Naive thymus-derived CD4-positive, alpha-beta T cell (primary cell): ENCODE results near the gene DROSHA. TPM values are rescaled to one million over a fixed set of nuclear protein-coding genes. Genes with fewer than 3 reads are reported as not detected.

Experiments
- ATAC-seq: fragments of 150-1000 bp; cut with Tn5 transposase; 2 replicates; pipeline ENCODE4 v1.10.0; 2021; ENCODE audit warnings: mild to moderate bottlenecking, moderate library complexity
- CTCF ChIA-PET: fragments of 350-600 bp; sonication (Branson Sonifier 250); formaldehyde crosslinking; loops from one replicate; lab custom pipeline; 2021; ENCODE audit warnings: antibody characterized with exemption; lab: Charles Lee
- POLR2A ChIA-PET: fragments of 350-600 bp; sonication (Branson Sonifier 250); formaldehyde crosslinking; loops from one replicate; lab custom pipeline; 2021; ENCODE audit warnings: antibody characterized with exemption, inconsistent platforms; lab: Charles Lee
- DNase-seq, 9 donors: peaks; one replicate each; pipeline versions ENCODE4 v3.0.0 to v3.0.0-alpha.2; 2020 to 2022; ENCODE audit warnings: mixed read lengths in 1 of 9
- H3K27ac ChIP-seq: one replicate; pipeline ENCODE4 v1.7.0; 2013; ENCODE audit warnings: mild to moderate bottlenecking, low read depth, low read length, moderate library complexity
- H3K27me3 ChIP-seq, 2 donors: one replicate each; pipeline ENCODE4 v1.7.0; 2013; ENCODE audit warnings: low read length in 2 of 2, mild to moderate bottlenecking in 2 of 2, moderate library complexity in 2 of 2; ENCODE audit not compliant: control insufficient read depth in 2 of 2, insufficient read depth in 2 of 2
- H3K36me3 ChIP-seq, 3 experiments: 1 replicate in 2 of 3; 2 replicates in 1 of 3; pipeline ENCODE4 v1.7.0; 2013; ENCODE audit warnings: low read length in 3 of 3, mild to moderate bottlenecking in 3 of 3, moderate library complexity in 1 of 3; ENCODE audit not compliant: insufficient read depth in 3 of 3, control insufficient read depth in 2 of 3
- H3K4me1 ChIP-seq, 2 donors: one replicate each; pipeline ENCODE4 v1.7.0; 2013; ENCODE audit warnings: low read length in 2 of 2, mild to moderate bottlenecking in 2 of 2, moderate library complexity in 1 of 2; ENCODE audit not compliant: control insufficient read depth in 2 of 2, insufficient read depth in 2 of 2
- H3K4me3 ChIP-seq: 2 replicates; pipeline ENCODE4 v1.7.0; 2013; ENCODE audit warnings: mild to moderate bottlenecking, low read length
- H3K9me3 ChIP-seq, 3 experiments: 1 replicate in 2 of 3; 2 replicates in 1 of 3; pipeline ENCODE4 v1.7.0; 2013; ENCODE audit warnings: low read length in 3 of 3; ENCODE audit not compliant: control insufficient read depth in 2 of 3
- H3K27ac Mint-ChIP-seq, 9 donors: one replicate each; pipeline ENCODE4 v1.8.0; 2020 to 2022; ENCODE audit warnings: mixed read lengths in 9 of 9, mild to moderate bottlenecking in 8 of 9, moderate library complexity in 5 of 9, inconsistent platforms in 2 of 9
- H3K27me3 Mint-ChIP-seq, 5 donors: one replicate each; pipeline ENCODE4 v1.8.0; 2021 to 2022; ENCODE audit warnings: mixed read lengths in 5 of 5, mild to moderate bottlenecking in 1 of 5
- H3K36me3 Mint-ChIP-seq, 5 donors: one replicate each; pipeline ENCODE4 v1.8.0; 2020 to 2022; ENCODE audit warnings: mixed read lengths in 5 of 5, mild to moderate bottlenecking in 3 of 5, inconsistent platforms in 1 of 5
- H3K4me1 Mint-ChIP-seq, 7 donors: one replicate each; pipeline ENCODE4 v1.8.0; 2020 to 2022; ENCODE audit warnings: mixed read lengths in 7 of 7, mild to moderate bottlenecking in 3 of 7, inconsistent platforms in 1 of 7
- H3K4me3 Mint-ChIP-seq, 10 donors: one replicate each; pipeline ENCODE4 v1.8.0; 2020 to 2022; ENCODE audit warnings: mild to moderate bottlenecking in 10 of 10, mixed read lengths in 10 of 10, moderate library complexity in 6 of 10, inconsistent platforms in 2 of 10
- H3K9me3 Mint-ChIP-seq, 11 donors: one replicate each; pipeline ENCODE4 v1.8.0; 2020 to 2022; ENCODE audit warnings: mixed read lengths in 11 of 11, mild to moderate bottlenecking in 4 of 11, inconsistent platforms in 1 of 11, moderate library complexity in 1 of 11
- intact Hi-C, 2 donors: fragments of 100-400 bp; cut with micrococcal nuclease; formaldehyde crosslinking; loops; one replicate each; pipeline ENCODE4 v1.15.1; 2023
- polyA plus RNA-seq, 2 donors: library from polyadenylated mRNA; unstranded; fragments of 300-500 nt; fragmentation: Illumina TruSeq; gene quantifications; one replicate each; pipeline ENCODE4 v1.2.3, GENCODE V29; 2021
- total RNA-seq, 6 experiments: library from RNA in 5 of 6; stranded (reverse) in 5 of 6; gene quantifications; 1 replicate in 5 of 6; 2 replicates in 1 of 6; pipeline ENCODE4 v1.2.3 and lab custom pipeline; 2021 to 2026

The DROSHA gene
- total and polyA plus RNA-seq, 7 experiments from 2014 or later = 11.2 to 92.0 (median 61.8) TPM

DNA sequence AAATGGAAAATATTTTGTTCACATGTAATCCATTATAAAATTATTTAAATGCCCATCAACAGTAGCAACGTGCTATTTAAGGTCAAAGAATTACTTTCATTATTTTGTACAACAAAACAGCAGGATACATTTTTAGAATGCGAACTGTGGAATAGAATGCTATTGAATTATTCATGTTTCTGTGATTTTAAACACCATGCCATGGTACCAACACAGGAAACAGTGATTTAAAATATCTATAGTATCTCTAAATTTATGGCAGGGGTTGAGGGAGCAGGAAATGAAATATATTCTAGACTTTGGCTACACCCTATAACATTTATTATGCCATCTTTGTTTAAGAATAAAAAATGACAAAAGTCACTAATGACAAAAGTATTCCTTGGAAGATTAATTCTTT lies 62.4 kb downstream of the DROSHA start:
- Histone ChIP-seq H3K27me3 (no peaks in the 10 kb centered on the region), H3K9me3 (peaks cover 0 to 4% (median 0%) of the 10 kb centered on the region in 3 experiments), H3K4me1 (no peaks in the 10 kb centered on the region), H3K27ac (no peak overlapping the region), H3K36me3 (peaks cover 1 to 42% (median 6%) of the 10 kb centered on the region in 3 experiments), H3K4me3 (no peak overlapping the region)
- ATAC-seq = no peak
- DNase-seq = no peak
- Mint-ChIP-seq H3K4me1 (no peaks in the 10 kb centered on the region), H3K27me3 (no peaks in the 10 kb centered on the region), H3K4me3 (no peak overlapping the region), H3K27ac (no peak overlapping the region), H3K36me3 (peaks cover 27 to 83% (median 72%) of the 10 kb centered on the region in 5 donors), H3K9me3 (peaks cover 0 to 14% (median 5%) of the 10 kb centered on the region in 11 donors)
- ChIA-PET CTCF (no interaction called here), POLR2A (no interaction called here)
- intact Hi-C loops = no loop called here

DNA sequence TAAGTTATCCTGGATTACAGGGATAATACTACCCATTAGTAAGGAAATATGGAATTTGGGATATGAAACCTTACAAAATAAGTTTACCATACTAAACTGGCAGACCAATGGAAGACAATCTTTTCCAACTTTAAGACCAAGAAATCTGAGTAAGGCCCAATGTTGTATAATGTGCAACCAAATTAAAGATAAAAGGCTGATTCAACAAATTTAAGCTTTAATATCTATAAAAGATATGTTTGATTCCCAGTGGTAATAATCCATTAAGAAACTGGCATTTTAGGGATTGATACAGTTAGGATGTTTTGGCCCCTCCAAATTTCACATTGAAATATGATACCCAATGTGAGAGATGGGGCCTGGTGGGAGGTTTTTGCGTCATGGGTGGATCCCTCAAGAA lies 66.6 kb downstream of the DROSHA start:
- Histone ChIP-seq H3K9me3 (peaks cover 0 to 16% (median 8%) of the 10 kb centered on the region in 3 experiments), H3K36me3 (peaks cover 18 to 76% (median 18%) of the 10 kb centered on the region in 3 experiments), H3K4me3 (no peak overlapping the region), H3K27me3 (no peaks in the 10 kb centered on the region), H3K27ac (no peak overlapping the region), H3K4me1 (no peaks in the 10 kb centered on the region)
- ATAC-seq (no peak), DNase-seq (no peak)
- Mint-ChIP-seq H3K27ac (no peak overlapping the region), H3K27me3 (no peaks in the 10 kb centered on the region), H3K9me3 (peaks cover 7 to 49% (median 22%) of the 10 kb centered on the region in 11 donors), H3K36me3 (peaks cover 33 to 94% (median 87%) of the 10 kb centered on the region in 5 donors), H3K4me3 (no peak overlapping the region), H3K4me1 (no peaks in the 10 kb centered on the region)
- POLR2A ChIA-PET = no interaction called here
- CTCF ChIA-PET = no interaction called here
- intact Hi-C loops = no loop called here

DNA sequence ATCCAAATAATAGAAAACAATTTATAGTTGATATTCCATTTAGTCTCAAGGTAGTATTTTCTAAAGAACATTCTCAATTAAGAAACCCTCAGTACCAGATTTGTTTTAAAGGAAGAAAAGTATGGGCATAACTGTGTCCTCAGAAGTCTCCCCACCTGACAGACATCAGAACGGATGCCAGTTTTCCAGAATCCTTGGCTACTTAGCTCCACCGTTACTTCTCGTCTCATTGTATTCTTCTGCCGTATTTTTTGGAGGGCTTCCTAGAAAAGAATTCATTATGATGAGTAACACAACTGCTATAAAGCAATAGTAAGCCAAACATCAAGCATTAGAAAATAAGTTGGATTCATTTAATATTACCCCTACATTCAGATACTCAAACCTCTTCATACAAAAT lies 67.8 kb downstream of the DROSHA start:
- H3K9me3 Mint-ChIP-seq = peaks cover 7 to 60% (median 29%) of the 10 kb centered on the region in 11 donors
- no peak overlapping the region for H3K27ac ChIP-seq
- no peak overlapping the region for H3K4me3 ChIP-seq
- no peaks in the 10 kb centered on the region for H3K27me3 Mint-ChIP-seq
- H3K36me3 ChIP-seq = peaks cover 18 to 85% (median 18%) of the 10 kb centered on the region in 3 experiments
- H3K4me3 Mint-ChIP-seq = no peak overlapping the region
- POLR2A ChIA-PET = no interaction called here
- H3K9me3 ChIP-seq = peaks cover 0 to 16% (median 8%) of the 10 kb centered on the region in 3 experiments
- no peaks in the 10 kb centered on the region for H3K4me1 Mint-ChIP-seq
- ATAC-seq = no peak
- intact Hi-C loops = no loop called here
- H3K4me1 ChIP-seq = no peaks in the 10 kb centered on the region
- H3K27me3 ChIP-seq = no peaks in the 10 kb centered on the region
- peak overlapping the region in 1 of 9 donors; percentile 22 for H3K27ac Mint-ChIP-seq
- DNase-seq = no peak
- CTCF ChIA-PET = no interaction called here
- H3K36me3 Mint-ChIP-seq = peaks cover 40 to 96% (median 94%) of the 10 kb centered on the region in 5 donors

DNA sequence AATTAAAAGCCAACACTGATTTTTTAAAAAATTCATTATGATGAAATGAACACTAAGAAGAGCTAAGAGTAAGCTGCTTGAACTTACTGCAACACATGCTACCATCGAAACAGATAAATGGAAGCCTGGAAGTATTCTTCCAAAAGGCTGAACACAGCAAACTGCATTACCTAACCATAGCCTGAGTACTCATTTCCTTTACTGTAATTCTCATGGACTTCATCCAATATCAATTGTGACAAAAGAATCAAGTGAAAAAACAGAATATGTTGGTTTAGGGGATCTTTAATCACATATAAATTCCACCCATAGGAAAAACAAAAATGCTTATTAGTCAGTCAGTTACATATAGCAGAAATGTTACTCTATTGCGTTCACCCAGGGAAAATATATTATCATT lies 68.5 kb downstream of the DROSHA start:
- H3K27ac ChIP-seq = no peak overlapping the region
- DNase-seq (no peak), ATAC-seq (no peak)
- H3K27me3 Mint-ChIP-seq = no peaks in the 10 kb centered on the region
- peaks cover 18 to 87% (median 18%) of the 10 kb centered on the region in 3 experiments for H3K36me3 ChIP-seq
- H3K36me3 Mint-ChIP-seq = peaks cover 40 to 96% (median 94%) of the 10 kb centered on the region in 5 donors
- no peaks in the 10 kb centered on the region for H3K4me1 Mint-ChIP-seq
- peaks cover 7 to 60% (median 29%) of the 10 kb centered on the region in 11 donors for H3K9me3 Mint-ChIP-seq
- POLR2A ChIA-PET = no interaction called here
- H3K27ac Mint-ChIP-seq = no peak overlapping the region
- H3K4me1 ChIP-seq = no peaks in the 10 kb centered on the region
- H3K9me3 ChIP-seq = peaks cover 0 to 16% (median 8%) of the 10 kb centered on the region in 3 experiments
- no peak overlapping the region for H3K4me3 Mint-ChIP-seq
- H3K4me3 ChIP-seq = no peak overlapping the region
- H3K27me3 ChIP-seq = no peaks in the 10 kb centered on the region
- intact Hi-C loops = no loop called here
- CTCF ChIA-PET = no interaction called here

DNA sequence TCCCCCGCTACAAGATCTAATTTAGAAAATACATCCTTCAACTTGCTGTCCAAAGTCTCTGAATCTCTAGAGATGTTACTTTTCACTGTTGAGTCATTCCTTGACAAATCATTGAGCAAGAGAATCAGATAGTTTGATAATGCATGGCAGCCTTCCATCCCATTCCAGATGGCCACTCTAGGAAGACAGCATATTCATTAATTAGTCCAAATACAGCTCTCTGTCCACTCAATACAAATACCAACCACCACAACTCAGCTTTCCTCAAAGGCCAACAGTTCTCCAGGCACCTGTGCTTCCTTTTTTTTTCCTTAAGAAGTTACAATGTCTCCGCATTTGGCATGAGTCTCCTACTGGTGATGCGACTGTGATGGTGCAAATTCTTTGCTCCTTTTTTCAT lies 72.3 kb downstream of the DROSHA start:
- no peak overlapping the region for H3K4me3 ChIP-seq
- POLR2A ChIA-PET = no interaction called here
- intact Hi-C loops = no loop called here
- no peaks in the 10 kb centered on the region for H3K4me1 ChIP-seq
- H3K27me3 ChIP-seq = no peaks in the 10 kb centered on the region
- peaks cover 0 to 13% (median 8%) of the 10 kb centered on the region in 3 experiments for H3K9me3 ChIP-seq
- H3K9me3 Mint-ChIP-seq = peaks cover 7 to 79% (median 38%) of the 10 kb centered on the region in 11 donors
- CTCF ChIA-PET = no interaction called here
- peaks cover 12 to 65% (median 18%) of the 10 kb centered on the region in 3 experiments for H3K36me3 ChIP-seq
- no peaks in the 10 kb centered on the region for H3K4me1 Mint-ChIP-seq
- H3K27me3 Mint-ChIP-seq = no peaks in the 10 kb centered on the region
- DNase-seq = no peak
- no peak for ATAC-seq
- H3K4me3 Mint-ChIP-seq = peak overlapping the region in 1 of 10 donors; percentile 1
- H3K27ac ChIP-seq = no peak overlapping the region
- no peak overlapping the region for H3K27ac Mint-ChIP-seq
- peaks cover 35 to 94% (median 90%) of the 10 kb centered on the region in 5 donors for H3K36me3 Mint-ChIP-seq

DNA sequence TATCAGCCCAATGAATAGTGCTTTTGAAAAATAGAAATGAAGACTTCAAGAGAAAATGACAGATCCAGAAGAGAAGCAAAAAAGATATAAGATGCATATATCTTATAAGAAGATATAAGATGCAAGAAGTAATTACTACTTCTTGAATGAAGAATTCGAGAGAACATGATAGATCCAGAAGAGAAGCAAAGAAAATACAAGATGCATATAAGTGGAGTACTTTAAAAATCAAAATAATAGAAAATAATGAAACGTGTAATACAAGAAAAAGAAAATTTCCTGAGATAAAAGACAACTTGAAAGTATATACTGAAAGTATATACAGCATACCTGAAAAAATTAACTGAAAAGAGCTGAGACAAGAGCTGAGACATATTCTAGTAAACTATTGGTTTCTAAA lies 76.7 kb downstream of the DROSHA start:
- no peak overlapping the region for H3K27ac ChIP-seq
- no peak overlapping the region for H3K4me3 ChIP-seq
- ATAC-seq (no peak), DNase-seq (no peak)
- H3K9me3 Mint-ChIP-seq = peaks cover 0 to 49% (median 20%) of the 10 kb centered on the region in 11 donors
- intact Hi-C loops = no loop called here
- POLR2A ChIA-PET = no interaction called here
- no peak overlapping the region for H3K4me3 Mint-ChIP-seq
- no peaks in the 10 kb centered on the region for H3K9me3 ChIP-seq
- no peaks in the 10 kb centered on the region for H3K27me3 Mint-ChIP-seq
- H3K36me3 ChIP-seq = peaks cover 0 to 44% (median 6%) of the 10 kb centered on the region in 3 experiments
- no peak overlapping the region for H3K27ac Mint-ChIP-seq
- H3K27me3 ChIP-seq = no peaks in the 10 kb centered on the region
- peaks cover 2 to 10% (median 8%) of the 10 kb centered on the region in 7 donors for H3K4me1 Mint-ChIP-seq
- CTCF ChIA-PET = no interaction called here
- peaks cover 27 to 81% (median 75%) of the 10 kb centered on the region in 5 donors for H3K36me3 Mint-ChIP-seq
- H3K4me1 ChIP-seq = no peaks in the 10 kb centered on the region

DNA sequence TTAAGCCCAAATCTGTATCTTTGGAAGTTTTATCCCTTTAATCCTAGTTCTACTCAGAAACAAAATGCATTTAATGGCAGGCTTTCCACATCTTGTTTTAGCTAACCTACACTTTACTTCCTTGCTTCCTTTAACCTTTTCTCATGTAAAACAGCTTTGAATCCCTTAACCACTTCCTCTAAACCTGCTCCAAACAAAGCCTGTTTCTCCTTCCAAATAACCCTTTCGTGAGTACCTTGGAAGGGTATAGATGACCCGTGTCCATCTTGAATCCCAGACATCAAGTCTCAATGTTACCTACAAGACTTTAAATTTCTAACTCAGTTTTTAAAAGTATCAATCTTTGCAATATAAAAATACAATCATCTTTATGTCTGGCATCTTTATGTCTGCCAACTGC lies 78.4 kb downstream of the DROSHA start:
- Histone ChIP-seq H3K27ac (no peak overlapping the region), H3K36me3 (peaks cover 0 to 43% (median 6%) of the 10 kb centered on the region in 3 experiments), H3K27me3 (no peaks in the 10 kb centered on the region), H3K4me1 (no peaks in the 10 kb centered on the region), H3K4me3 (no peak overlapping the region), H3K9me3 (no peaks in the 10 kb centered on the region)
- ATAC-seq (no peak), DNase-seq (no peak)
- POLR2A ChIA-PET = no interaction called here
- Mint-ChIP-seq H3K4me3 (no peak overlapping the region), H3K9me3 (peaks cover 0 to 38% (median 16%) of the 10 kb centered on the region in 11 donors), H3K27me3 (no peaks in the 10 kb centered on the region), H3K4me1 (peaks cover 2 to 10% (median 8%) of the 10 kb centered on the region in 7 donors), H3K27ac (no peak overlapping the region), H3K36me3 (peaks cover 28 to 81% (median 72%) of the 10 kb centered on the region in 5 donors)
- CTCF ChIA-PET = no interaction called here
- intact Hi-C loops = no loop called here
